Smooth muscle cell (in vitro differentiated cells): ENCODE results near the gene PDIA2. TPM values are rescaled to one million over a fixed set of nuclear protein-coding genes. Genes with fewer than 3 reads are reported as not detected.
"Not testable (repeated sequence)": the region's sequence is repeated elsewhere in the genome, so short reads cannot be mapped to it uniquely, and the experiment has no call there.

Source experiments
- DNase-seq: peaks from one replicate; lab custom pipeline; 2025; ENCODE audit not compliant: unreplicated experiment; lab: John Stamatoyannopoulos, UW
- H2AFZ ChIP-seq: fragments of 200-600 bp; sonication (generic); 2 replicates; pipeline ENCODE4 v1.6.0; 2016; ENCODE audit warnings: antibody characterized with exemption, low read depth, mild to moderate bottlenecking
- H3F3A ChIP-seq: fragments of 200-600 bp; sonication (generic); 2 replicates; pipeline ENCODE4 v1.6.0; 2017; ENCODE audit warnings: antibody characterized with exemption, low read depth
- H3K27ac ChIP-seq: fragments of 200-600 bp; sonication (generic); 2 replicates; pipeline ENCODE4 v1.5.1; 2016; ENCODE audit warnings: low read depth, mild to moderate bottlenecking
- H3K27me3 ChIP-seq: fragments of 200-600 bp; sonication (generic); 2 replicates; pipeline ENCODE4 v1.6.1; 2016; ENCODE audit warnings: low read depth, mild to moderate bottlenecking
- H3K36me3 ChIP-seq: fragments of 200-600 bp; sonication (generic); 2 replicates; pipeline ENCODE4 v1.5.1; 2016; ENCODE audit warnings: low read depth
- H3K4me1 ChIP-seq: fragments of 200-600 bp; sonication (generic); 2 replicates; pipeline ENCODE4 v1.5.1; 2016; ENCODE audit warnings: low read depth
- H3K4me2 ChIP-seq: fragments of 200-600 bp; sonication (generic); 2 replicates; pipeline ENCODE4 v1.6.0; 2016; ENCODE audit warnings: mild to moderate bottlenecking
- H3K4me3 ChIP-seq: fragments of 200-600 bp; sonication (generic); 2 replicates; pipeline ENCODE4 v1.5.1; 2016; ENCODE audit warnings: mild to moderate bottlenecking
- H3K79me2 ChIP-seq: fragments of 200-600 bp; sonication (generic); 2 replicates; pipeline ENCODE4 v1.6.0; 2016; ENCODE audit warnings: low read depth, mild to moderate bottlenecking
- H3K9ac ChIP-seq: fragments of 200-600 bp; sonication (generic); 2 replicates; pipeline ENCODE4 v1.6.0; 2016; ENCODE audit warnings: low read depth
- H3K9me3 ChIP-seq: fragments of 200-600 bp; sonication (generic); replicated peaks from 2 replicates; pipeline ENCODE4 v1.5.1; 2016; ENCODE audit warnings: low read depth
- H4K20me1 ChIP-seq: fragments of 200-600 bp; sonication (generic); 2 replicates; pipeline ENCODE4 v1.6.0; 2016; ENCODE audit warnings: low read depth
- CTCF ChIP-seq: fragments of 200-600 bp; sonication (generic); IDR thresholded peaks from 2 replicates; pipeline ENCODE4 v1.5.1; 2017; ENCODE audit warnings: borderline replicate concordance, mild to moderate bottlenecking, antibody characterized with exemption; ENCODE audit not compliant: insufficient read depth, poor library complexity, severe bottlenecking
- WGBS: methylation state at CpG from one replicate; pipeline ENCODE4 v1.1.7; 2016; ENCODE audit warnings: low lambda C conversion rate; 5-methylcytosine and 5-hydroxymethylcytosine counted together
- polyA plus RNA-seq: library from polyadenylated mRNA; unstranded; fragments of >200 nt; fragmentation: Nextera tagmentation; extraction: Ambion mirVana; gene quantifications from 2 replicates; pipeline ENCODE4 v1.2.1, GENCODE V29; 2016
- total RNA-seq: library from RNA; depleted of rRNA; stranded (reverse); fragments of >200 nt; gene quantifications from 2 replicates; pipeline ENCODE4 v1.2.3, GENCODE V29; 2014

Gene PDIA2
- total and polyA plus RNA-seq, 2 experiments from 2014 or later, result 0.18 to 0.86 TPM

- H3K4me3 ChIP-seq, result no peak overlapping the region
- no peak for DNase-seq
- no peaks in the 10 kb centered on the region for H3K27me3 ChIP-seq
- no peaks in the 10 kb centered on the region for H3F3A ChIP-seq
- peaks cover 6% of the 10 kb centered on the region for H4K20me1 ChIP-seq
- WGBS, result 99% methylated on average over 6 of the region's 6 CpGs
- no peaks in the 10 kb centered on the region for H3K79me2 ChIP-seq
- H3K4me2 ChIP-seq, result no peak overlapping the region
- no peak overlapping the region for H2AFZ ChIP-seq
- H3K27ac ChIP-seq, result no peak overlapping the region
- no peaks in the 10 kb centered on the region for H3K9me3 ChIP-seq
- TF ChIP-seq CTCF, result no peak
- H3K36me3 ChIP-seq, result no peaks in the 10 kb centered on the region
- no peaks in the 10 kb centered on the region for H3K4me1 ChIP-seq
- no peak overlapping the region for H3K9ac ChIP-seq
These were observed 29.1 kb upstream of the PDIA2 start for GRCh38 chr16:253833-254232.

GRCh38 chr16:254461-254860 is 28.5 kb upstream of the PDIA2 start:
- no peaks in the 10 kb centered on the region for H3K36me3 ChIP-seq
- WGBS, result 99% methylated on average over 25 of the region's 25 CpGs

GRCh38 chr16:255183-255582 is 27.8 kb upstream of the PDIA2 start:
- DNase-seq, result no peak
- Histone ChIP-seq H3K4me1 (no peaks in the 10 kb centered on the region), H2AFZ (no peak overlapping the region), H3K9me3 (no peaks in the 10 kb centered on the region), H3K27me3 (no peaks in the 10 kb centered on the region), H3K9ac (no peak overlapping the region), H4K20me1 (no peaks in the 10 kb centered on the region), H3F3A (no peaks in the 10 kb centered on the region), H3K4me3 (no peak overlapping the region), H3K4me2 (no peak overlapping the region), H3K79me2 (no peaks in the 10 kb centered on the region), H3K36me3 (no peaks in the 10 kb centered on the region), H3K27ac (no peak overlapping the region)
- 98% methylated on average over 6 of the region's 6 CpGs for WGBS
- TF ChIP-seq CTCF, result no peak

More at GRCh38 chr16:254461-254860, 28.5 kb upstream of the PDIA2 start:
- H3K4me1 ChIP-seq, result no peaks in the 10 kb centered on the region
- H2AFZ ChIP-seq, result no peak overlapping the region
- H3K9me3 ChIP-seq, result no peaks in the 10 kb centered on the region
- no peak for TF ChIP-seq CTCF
- H3K9ac ChIP-seq, result no peak overlapping the region
- no peaks in the 10 kb centered on the region for H3F3A ChIP-seq
- no peak overlapping the region for H3K27ac ChIP-seq
- H4K20me1 ChIP-seq, result no peaks in the 10 kb centered on the region
- DNase-seq, result no peak
- H3K4me2 ChIP-seq, result no peak overlapping the region
- no peaks in the 10 kb centered on the region for H3K27me3 ChIP-seq
- H3K4me3 ChIP-seq, result no peak overlapping the region
- no peaks in the 10 kb centered on the region for H3K79me2 ChIP-seq

GRCh38 chr16:258091-258490 is 24.9 kb upstream of the PDIA2 start:
- DNase-seq, H3K79me2 ChIP-seq, H3K27me3 ChIP-seq, H4K20me1 ChIP-seq, H3K4me3 ChIP-seq, H3K36me3 ChIP-seq, H3K4me2 ChIP-seq, H3F3A ChIP-seq, H3K9ac ChIP-seq, H3K4me1 ChIP-seq, H3K9me3 ChIP-seq, H3K27ac ChIP-seq, H2AFZ ChIP-seq: not testable (repeated sequence)
- WGBS, result 95% methylated on average over 11 of the region's 13 CpGs
